Adipocyte (in vitro differentiated cells): Measurements from ENCODE around the gene ANXA1.

Experiments used
- DNase-seq: peaks from one replicate; pipeline ENCODE4 v3.0.0-alpha.2; 2015; ENCODE audit warnings: low read depth
- H3K27me3 ChIP-seq: replicated peaks from 2 replicates; pipeline ENCODE4 v1.7.0; 2013; ENCODE audit warnings: mild to moderate bottlenecking, low read length, moderate library complexity; ENCODE audit not compliant: control insufficient read depth, insufficient read depth
- H3K36me3 ChIP-seq: 2 replicates; pipeline ENCODE4 v1.7.0; 2013; ENCODE audit warnings: low read length, mild to moderate bottlenecking, moderate library complexity; ENCODE audit not compliant: control insufficient read depth, insufficient read depth, severe bottlenecking
- H3K4me1 ChIP-seq: 2 replicates; pipeline ENCODE4 v1.7.0; 2013; ENCODE audit warnings: mild to moderate bottlenecking, low read length, moderate library complexity; ENCODE audit not compliant: control insufficient read depth, insufficient read depth
- H3K4me3 ChIP-seq: 2 replicates; pipeline ENCODE4 v1.7.0; 2013; ENCODE audit warnings: mild to moderate bottlenecking, low read length, moderate library complexity
- H3K9ac ChIP-seq: 2 replicates; pipeline ENCODE4 v1.7.0; 2013; ENCODE audit warnings: mild to moderate bottlenecking, low read length, moderate library complexity
- H3K9me3 ChIP-seq: 2 replicates; pipeline ENCODE4 v1.7.0; 2013; ENCODE audit warnings: mild to moderate bottlenecking, low read length, moderate library complexity; ENCODE audit not compliant: control insufficient read depth

The ANXA1 gene

GRCh38 chr9:73215249-73215648 lies 63.6 kb downstream of the ANXA1 start:
- Histone ChIP-seq H3K9ac (no peak overlapping the region), H3K27me3 (no peaks in the 10 kb centered on the region), H3K4me1 (peaks cover 26% of the 10 kb centered on the region), H3K36me3 (no peaks in the 10 kb centered on the region), H3K9me3 (no peaks in the 10 kb centered on the region), H3K4me3 (no peak overlapping the region)
- DNase-seq: no peak

GRCh38 chr9:73216100-73216499 lies 64.4 kb downstream of the ANXA1 start:
- Histone ChIP-seq H3K4me1 (peaks cover 33% of the 10 kb centered on the region), H3K36me3 (no peaks in the 10 kb centered on the region), H3K9me3 (no peaks in the 10 kb centered on the region), H3K9ac (no peak overlapping the region), H3K27me3 (no peaks in the 10 kb centered on the region), H3K4me3 (no peak overlapping the region)
- DNase-seq: no peak
